GM23338 (cell line): Measurements from ENCODE around the gene PPP1R3F.

Source experiments
- POLR2AphosphoS5 ChIP-seq: IDR thresholded peaks from 2 replicates; pipeline ENCODE4 v1.6.1; 2016; ENCODE audit warnings: antibody characterized with exemption, low read depth
- TF ChIP-seq, protein P1 (sequence below), 2 experiments: fragments of 200-600 bp in 1 of 2; sonication (generic) in 1 of 2; conservative IDR thresholded peaks; 2 replicates each; pipeline versions ENCODE4 v1.5.1 to v1.6.1; 2016 to 2017; ENCODE audit warnings: antibody characterized with exemption in 2 of 2, low read depth in 2 of 2, mild to moderate bottlenecking in 2 of 2, moderate library complexity in 1 of 2

DNA sequence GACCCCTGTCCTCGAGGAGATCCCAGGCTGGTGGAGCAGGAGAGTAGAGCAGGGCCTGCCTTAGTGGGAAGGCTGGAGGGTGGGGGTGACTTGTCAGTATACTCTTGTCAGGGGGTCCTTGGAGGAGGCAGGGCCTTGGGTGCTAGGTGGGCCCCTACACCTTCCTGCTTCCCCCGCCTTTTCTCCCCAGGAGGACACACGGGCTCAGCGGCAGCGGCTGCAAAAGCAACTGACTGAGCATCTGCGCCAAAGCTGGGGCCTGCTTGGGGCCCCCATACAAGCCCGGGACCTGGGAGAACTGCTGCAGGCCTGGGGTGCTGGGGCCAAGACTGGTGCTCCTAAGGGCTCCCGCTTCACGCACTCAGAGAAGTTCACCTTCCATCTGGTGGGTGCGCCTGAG, 23.1 kb upstream of the PPP1R3F start:
- TF ChIP-seq, protein P1, sequence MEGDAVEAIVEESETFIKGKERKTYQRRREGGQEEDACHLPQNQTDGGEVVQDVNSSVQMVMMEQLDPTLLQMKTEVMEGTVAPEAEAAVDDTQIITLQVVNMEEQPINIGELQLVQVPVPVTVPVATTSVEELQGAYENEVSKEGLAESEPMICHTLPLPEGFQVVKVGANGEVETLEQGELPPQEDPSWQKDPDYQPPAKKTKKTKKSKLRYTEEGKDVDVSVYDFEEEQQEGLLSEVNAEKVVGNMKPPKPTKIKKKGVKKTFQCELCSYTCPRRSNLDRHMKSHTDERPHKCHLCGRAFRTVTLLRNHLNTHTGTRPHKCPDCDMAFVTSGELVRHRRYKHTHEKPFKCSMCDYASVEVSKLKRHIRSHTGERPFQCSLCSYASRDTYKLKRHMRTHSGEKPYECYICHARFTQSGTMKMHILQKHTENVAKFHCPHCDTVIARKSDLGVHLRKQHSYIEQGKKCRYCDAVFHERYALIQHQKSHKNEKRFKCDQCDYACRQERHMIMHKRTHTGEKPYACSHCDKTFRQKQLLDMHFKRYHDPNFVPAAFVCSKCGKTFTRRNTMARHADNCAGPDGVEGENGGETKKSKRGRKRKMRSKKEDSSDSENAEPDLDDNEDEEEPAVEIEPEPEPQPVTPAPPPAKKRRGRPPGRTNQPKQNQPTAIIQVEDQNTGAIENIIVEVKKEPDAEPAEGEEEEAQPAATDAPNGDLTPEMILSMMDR (conservative IDR thresholded peaks at IDR 0.05; ENCODE audit: low read depth in 2 of 2), result no peak
- TF ChIP-seq POLR2AphosphoS5, result no peak
